Activated naive CD4-positive, alpha-beta T cell treated with anti-CD3 and anti-CD28 coated beads, Interleukin-2, amount 50 U/mL, for 24 hours (primary cell): ENCODE data around the gene ABLIM2.

ENCODE experiments used
- H3K27ac Mint-ChIP-seq: one replicate; pipeline ENCODE4 v1.8.0; 2021; ENCODE audit warnings: mild to moderate bottlenecking, mixed read lengths
- H3K27me3 Mint-ChIP-seq: one replicate; pipeline ENCODE4 v1.8.0; 2021; ENCODE audit warnings: mixed read lengths
- H3K36me3 Mint-ChIP-seq: one replicate; pipeline ENCODE4 v1.8.0; 2021; ENCODE audit warnings: mixed read lengths
- H3K4me1 Mint-ChIP-seq: one replicate; pipeline ENCODE4 v1.8.0; 2021; ENCODE audit warnings: mixed read lengths
- H3K4me3 Mint-ChIP-seq: one replicate; pipeline ENCODE4 v1.8.0; 2021; ENCODE audit warnings: mild to moderate bottlenecking, mixed read lengths
- H3K9me3 Mint-ChIP-seq: one replicate; pipeline ENCODE4 v1.8.0; 2021; ENCODE audit warnings: mixed read lengths

ABLIM2 gene

DNA sequence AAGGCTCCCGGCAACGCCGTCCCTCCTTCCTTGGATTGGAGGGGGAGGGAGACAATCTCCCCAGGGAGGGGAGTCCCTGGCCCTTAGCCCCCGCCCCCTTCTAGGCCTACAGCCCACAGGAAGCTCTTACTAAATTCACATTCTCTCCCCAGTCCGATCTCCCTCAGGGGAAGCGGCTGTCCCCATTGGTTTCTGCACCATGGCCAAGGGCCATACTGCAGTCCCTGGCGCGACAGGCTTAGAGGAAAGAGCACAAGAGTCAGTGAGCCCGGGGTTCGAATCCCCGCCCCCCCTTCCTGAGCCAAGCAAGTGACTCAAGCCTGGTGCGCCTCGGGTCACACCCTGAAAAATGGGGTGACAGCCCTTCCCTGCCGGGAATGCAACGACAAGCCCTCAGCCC, 1.1 kb downstream of the ABLIM2 start:
- no peak overlapping the region for H3K27ac Mint-ChIP-seq

DNA sequence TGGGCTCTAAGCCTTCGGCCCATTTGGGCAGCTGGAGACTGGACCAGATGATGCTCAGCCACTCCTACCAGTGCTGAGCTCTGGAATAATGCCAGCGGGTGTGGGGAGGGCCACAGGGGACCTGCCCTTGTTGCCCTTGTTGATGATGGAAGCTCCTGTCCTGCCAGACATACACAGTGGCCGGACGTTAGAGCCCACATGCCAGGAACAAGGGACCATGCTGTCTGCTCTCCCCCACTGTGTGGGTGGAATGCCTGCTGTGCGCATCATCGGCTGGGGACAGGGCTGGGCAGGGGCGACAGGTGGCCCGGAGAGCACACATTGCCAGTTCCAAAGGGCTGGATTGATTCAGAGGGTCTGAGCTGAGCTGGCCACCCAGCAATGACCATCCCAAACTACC, 2.0 kb downstream of the ABLIM2 start:
- Mint-ChIP-seq H3K4me1 (peaks cover 19% of the 10 kb centered on the region), H3K9me3 (no peaks in the 10 kb centered on the region), H3K27ac (no peak overlapping the region), H3K27me3 (peaks cover 3% of the 10 kb centered on the region), H3K36me3 (no peaks in the 10 kb centered on the region), H3K4me3 (peak overlapping the region; percentile 49)

More for the DNA sequence above, 1.1 kb downstream of the ABLIM2 start:
- peaks cover 19% of the 10 kb centered on the region for H3K4me1 Mint-ChIP-seq
- H3K4me3 Mint-ChIP-seq: peak overlapping the region; percentile 51
- no peaks in the 10 kb centered on the region for H3K36me3 Mint-ChIP-seq
- no peaks in the 10 kb centered on the region for H3K9me3 Mint-ChIP-seq
- peaks cover 3% of the 10 kb centered on the region for H3K27me3 Mint-ChIP-seq

DNA sequence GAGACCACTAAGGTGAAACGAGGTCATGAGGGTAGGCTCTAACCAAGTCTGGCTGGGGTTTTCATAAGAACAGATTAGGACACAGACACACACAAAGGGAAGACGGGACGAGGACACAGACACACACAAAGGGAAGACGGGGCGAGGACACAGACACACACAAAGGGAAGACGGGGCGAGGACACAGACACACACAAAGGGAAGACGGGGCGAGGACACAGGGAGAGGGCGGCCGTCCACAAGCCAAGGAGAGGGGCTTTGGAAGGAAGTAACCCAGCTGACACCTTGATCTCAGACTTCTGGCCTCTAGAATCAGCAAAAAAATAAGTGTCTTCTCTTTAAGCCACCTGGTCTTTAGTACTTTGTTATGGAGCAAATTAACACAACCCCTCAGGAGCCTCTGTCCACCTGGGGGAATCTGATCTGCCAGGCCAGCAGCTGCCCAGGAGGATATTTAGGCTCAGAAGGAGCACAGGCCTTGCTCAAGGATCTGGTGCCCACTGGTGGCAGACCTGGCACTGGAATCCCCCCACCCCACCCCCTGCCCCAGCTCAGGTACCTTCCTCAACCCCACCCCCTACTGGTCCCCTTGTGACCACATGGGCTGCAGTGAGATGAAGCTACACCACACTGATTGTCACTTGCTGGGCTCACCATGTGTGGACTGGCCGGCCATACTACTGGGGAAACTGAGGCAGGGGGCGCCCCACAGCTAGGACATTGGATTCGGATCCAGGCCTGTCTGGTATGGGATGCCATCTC, 2.8 kb downstream of the ABLIM2 start:
- Mint-ChIP-seq H3K27me3 (peaks cover 3% of the 10 kb centered on the region), H3K36me3 (no peaks in the 10 kb centered on the region), H3K4me3 (no peak overlapping the region), H3K9me3 (no peaks in the 10 kb centered on the region), H3K4me1 (peaks cover 19% of the 10 kb centered on the region), H3K27ac (no peak overlapping the region)

DNA sequence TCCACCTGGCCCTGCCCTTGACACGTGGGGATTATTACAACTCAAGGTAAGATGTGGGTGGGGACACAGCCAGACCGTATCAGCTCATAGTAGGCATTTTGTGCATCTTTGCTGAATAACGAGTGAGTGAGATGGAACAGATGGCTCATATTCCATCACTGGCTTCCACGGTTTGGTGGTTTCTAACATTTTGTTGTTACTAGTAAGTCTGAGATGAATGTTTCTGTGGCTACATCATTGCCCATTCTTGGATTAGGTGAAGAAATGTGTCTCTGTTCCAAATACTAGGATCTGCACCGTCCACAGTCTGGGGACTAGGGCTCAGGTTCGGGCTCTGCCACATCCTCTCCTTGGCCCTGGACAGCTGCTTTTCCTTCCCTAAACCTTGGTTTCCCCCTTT, 3.6 kb downstream of the ABLIM2 start:
- Mint-ChIP-seq H3K4me3 (no peak overlapping the region), H3K4me1 (peaks cover 16% of the 10 kb centered on the region), H3K36me3 (no peaks in the 10 kb centered on the region), H3K27ac (no peak overlapping the region), H3K9me3 (no peaks in the 10 kb centered on the region), H3K27me3 (peaks cover 3% of the 10 kb centered on the region)

DNA sequence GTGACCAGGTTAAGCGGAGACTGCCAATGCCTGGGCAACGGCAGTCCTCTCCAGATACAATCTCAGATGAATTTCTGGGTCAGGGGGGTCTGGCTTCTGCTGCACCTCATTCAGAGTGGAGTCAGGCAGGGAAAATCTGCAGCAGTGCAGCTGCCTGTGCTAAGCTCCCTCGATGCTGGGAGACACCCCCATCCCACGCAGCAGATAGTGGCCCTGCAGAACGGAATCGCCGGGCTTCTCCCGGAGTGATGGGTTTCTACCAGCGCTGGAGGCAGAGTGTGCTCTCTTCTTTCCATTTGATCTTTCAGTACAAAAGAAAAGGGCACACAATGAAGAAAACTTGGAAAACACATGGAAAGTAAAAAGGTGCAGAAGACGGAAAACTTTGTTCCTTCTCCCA, 5.2 kb downstream of the ABLIM2 start:
- peaks cover 4% of the 10 kb centered on the region for H3K4me1 Mint-ChIP-seq
- no peak overlapping the region for H3K4me3 Mint-ChIP-seq
- no peaks in the 10 kb centered on the region for H3K9me3 Mint-ChIP-seq
- H3K27ac Mint-ChIP-seq: no peak overlapping the region
- peaks cover 2% of the 10 kb centered on the region for H3K36me3 Mint-ChIP-seq
- H3K27me3 Mint-ChIP-seq: peaks cover 3% of the 10 kb centered on the region

DNA sequence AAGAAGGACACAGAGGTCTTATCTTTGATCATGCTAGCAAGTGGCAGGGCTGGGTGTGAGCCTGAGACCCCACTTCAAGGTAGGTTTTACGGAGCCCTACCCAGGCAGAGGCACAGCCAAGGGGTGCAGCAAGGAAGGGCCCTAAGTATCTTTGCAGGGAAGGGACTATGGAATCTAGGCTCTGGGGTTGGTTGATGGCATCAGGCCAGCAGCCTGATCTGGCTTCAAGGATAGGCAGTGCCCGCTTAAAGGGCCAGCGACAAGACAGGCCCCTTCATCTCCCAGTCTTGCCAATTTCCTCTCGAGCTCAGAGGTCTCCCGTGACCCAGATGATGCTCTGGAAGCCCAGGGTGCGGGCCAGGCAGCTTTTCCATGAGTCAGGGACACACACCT, 5.8 kb downstream of the ABLIM2 start:
- H3K4me3 Mint-ChIP-seq: no peak overlapping the region
- peaks cover 2% of the 10 kb centered on the region for H3K36me3 Mint-ChIP-seq
- peaks cover 4% of the 10 kb centered on the region for H3K4me1 Mint-ChIP-seq
- H3K9me3 Mint-ChIP-seq: no peaks in the 10 kb centered on the region
- H3K27me3 Mint-ChIP-seq: peaks cover 3% of the 10 kb centered on the region
- H3K27ac Mint-ChIP-seq: no peak overlapping the region

DNA sequence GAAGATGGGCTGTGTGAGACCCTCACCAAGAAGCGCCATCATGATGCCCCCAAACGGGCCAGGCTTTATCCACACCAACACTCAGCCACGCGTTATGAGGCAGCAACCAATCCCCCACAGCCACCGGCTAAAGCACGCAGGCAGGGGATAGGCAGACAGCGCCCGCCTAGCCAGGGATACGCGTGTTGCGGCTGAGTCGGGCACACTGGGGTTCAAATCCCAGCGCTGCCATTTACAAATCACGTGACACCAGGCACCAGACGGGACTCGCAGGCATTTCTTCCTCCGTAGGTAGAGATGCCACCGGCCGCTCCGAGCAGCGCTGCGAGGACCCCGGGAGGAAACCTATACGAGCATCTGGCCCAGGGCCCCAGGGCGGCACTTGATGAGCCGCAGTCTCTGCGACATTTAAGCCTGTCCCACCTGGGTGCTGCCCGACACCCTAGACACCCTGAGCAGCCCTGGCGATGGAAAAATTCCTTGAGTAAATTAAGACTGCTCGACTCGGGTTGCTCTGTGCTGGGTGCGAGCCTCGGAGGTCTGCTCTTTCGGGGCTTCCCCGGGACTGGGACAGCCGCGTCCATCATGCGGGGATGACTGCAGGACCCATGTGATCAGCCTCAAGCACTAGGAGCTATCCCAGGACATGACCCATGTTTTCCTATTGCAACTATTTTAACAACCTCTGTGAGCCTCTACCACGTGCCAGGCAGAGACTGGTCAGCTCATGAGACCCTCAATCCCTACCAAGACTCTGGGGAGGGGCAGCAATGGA, 6.3 kb downstream of the ABLIM2 start:
- no peak overlapping the region for H3K27ac Mint-ChIP-seq
- no peak overlapping the region for H3K4me3 Mint-ChIP-seq
- peaks cover 2% of the 10 kb centered on the region for H3K36me3 Mint-ChIP-seq
- no peaks in the 10 kb centered on the region for H3K4me1 Mint-ChIP-seq
- peaks cover under 1% of the 10 kb centered on the region for H3K27me3 Mint-ChIP-seq
- no peaks in the 10 kb centered on the region for H3K9me3 Mint-ChIP-seq

DNA sequence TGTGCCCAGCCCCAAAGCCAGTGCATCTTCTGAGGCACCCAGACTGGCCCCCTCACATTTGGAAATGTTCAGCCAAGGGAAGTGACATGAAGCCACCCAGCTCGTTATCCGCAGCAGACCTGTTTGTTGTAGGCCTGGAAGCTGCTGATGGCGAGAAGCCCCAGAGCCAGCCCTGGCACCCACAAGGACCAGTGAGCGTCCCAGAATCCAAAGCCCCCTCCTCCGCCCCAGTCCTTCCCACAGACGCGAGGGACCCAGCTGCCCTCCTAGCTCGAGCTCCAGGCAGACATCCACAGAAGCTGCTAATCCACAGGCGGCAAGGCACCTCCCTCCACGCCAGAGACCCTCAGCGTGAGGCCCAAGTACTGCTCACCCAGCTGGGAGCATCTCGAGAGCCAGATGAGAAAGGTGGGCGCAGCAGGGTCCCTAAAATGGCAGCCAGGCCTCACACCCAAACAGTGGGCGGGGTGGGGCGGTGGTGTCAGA, 7.4 kb downstream of the ABLIM2 start:
- H3K36me3 Mint-ChIP-seq: peaks cover 2% of the 10 kb centered on the region

DNA sequence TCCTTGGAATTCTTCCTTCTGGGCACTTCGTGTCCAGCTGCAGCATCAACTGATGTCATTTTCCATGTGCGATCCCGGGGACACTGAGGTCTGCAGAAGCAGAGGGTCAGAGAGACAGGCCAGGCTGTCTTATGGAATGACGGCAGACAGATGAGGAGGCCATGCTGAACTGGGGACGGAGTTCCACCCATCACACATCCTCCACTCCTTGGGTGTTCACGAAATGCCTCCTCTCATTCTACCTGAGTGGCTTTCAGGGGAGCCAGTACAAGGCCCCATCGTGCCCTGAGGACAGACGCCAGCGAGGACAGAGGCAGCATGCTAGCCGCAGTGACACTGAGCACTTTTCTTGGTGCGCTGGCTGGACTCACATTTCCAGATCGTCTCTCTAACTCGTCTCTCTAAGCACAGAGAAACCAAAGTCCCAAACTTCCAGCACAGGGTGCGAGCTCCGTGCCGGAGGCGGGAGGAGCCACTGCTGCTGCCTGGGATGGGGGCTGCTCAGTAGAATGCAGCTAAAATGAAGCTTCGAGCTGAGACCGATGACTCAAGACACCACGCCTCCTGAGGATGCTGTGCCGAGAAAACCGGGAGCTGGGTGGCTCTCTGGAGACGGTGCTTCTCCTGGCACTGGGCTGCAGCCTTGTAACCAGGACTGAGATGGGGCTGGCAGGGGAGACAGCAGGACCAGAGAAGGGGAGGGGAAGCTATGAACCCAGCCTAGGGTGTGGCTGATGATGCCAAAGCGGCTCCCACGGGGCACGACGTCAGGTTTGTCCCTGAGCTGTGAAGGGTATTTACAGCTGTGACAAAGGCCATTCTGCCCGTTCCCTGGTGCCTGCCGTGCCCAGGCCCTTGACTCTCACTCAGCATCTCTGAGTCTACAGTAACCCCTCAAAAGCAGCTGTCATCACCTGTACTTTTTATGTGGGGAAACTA, 8.2 kb downstream of the ABLIM2 start:
- no peak overlapping the region for H3K4me3 Mint-ChIP-seq

More for the DNA sequence above, 7.4 kb downstream of the ABLIM2 start:
- Mint-ChIP-seq H3K4me3 (no peak overlapping the region), H3K9me3 (no peaks in the 10 kb centered on the region), H3K27ac (no peak overlapping the region), H3K27me3 (no peaks in the 10 kb centered on the region), H3K4me1 (no peaks in the 10 kb centered on the region)

DNA sequence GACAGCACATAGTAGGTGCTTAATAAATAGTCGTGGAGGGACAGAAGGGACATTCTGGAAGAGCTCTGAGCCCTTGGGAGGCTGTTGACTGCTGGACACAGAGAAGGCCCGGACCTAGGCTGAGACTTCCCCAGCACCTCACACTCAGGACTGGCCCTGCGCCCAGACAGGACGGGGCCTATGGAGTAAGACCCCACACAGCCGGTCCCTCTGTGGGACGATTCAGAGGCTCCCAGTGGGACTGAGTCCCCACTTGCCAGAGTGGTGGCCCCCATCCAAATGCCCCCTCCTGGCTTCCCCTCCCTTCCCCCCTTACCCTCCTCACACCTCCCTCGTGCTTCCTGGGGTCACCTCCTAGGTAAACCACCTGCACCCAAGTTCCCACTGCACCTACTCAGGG, 8.9 kb downstream of the ABLIM2 start:
- H3K36me3 Mint-ChIP-seq: peaks cover 2% of the 10 kb centered on the region
- no peaks in the 10 kb centered on the region for H3K4me1 Mint-ChIP-seq
- H3K9me3 Mint-ChIP-seq: no peaks in the 10 kb centered on the region
- no peak overlapping the region for H3K27ac Mint-ChIP-seq
- no peak overlapping the region for H3K4me3 Mint-ChIP-seq
- no peaks in the 10 kb centered on the region for H3K27me3 Mint-ChIP-seq

More for the DNA sequence above, 8.2 kb downstream of the ABLIM2 start:
- Mint-ChIP-seq H3K4me1 (no peaks in the 10 kb centered on the region), H3K36me3 (peaks cover 2% of the 10 kb centered on the region), H3K9me3 (no peaks in the 10 kb centered on the region), H3K27me3 (no peaks in the 10 kb centered on the region), H3K27ac (no peak overlapping the region)

DNA sequence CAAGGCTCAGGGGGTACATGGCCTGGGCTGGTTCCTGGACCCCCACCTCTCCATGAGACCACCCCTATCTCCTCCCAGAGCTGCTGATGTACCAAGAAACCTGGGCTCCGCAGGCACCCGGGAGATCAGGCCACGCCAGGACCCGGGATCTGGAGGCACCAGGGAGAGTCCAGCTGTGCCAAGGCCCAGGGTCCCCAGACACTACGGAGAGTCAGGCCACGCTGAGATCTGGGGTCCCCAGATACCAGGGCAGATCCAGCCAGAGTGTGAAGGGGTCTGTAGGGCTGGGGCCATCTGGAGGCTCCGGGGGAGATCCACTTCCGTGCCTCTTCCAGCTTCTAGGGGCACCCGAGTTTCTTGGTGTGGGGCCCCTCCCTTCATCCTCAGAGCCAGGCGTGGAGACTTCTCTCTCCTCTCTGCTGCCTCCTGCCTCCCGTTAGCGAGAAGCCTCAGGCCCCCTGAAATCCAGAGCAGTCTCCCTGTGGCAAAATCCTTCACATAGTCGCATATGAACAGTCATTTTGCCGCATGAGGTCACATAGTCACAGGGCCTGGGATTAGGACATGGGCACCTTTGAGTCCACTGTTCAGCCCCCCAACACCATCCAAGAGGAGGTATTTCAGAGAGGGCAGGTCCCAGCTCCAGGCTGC, 9.7 kb downstream of the ABLIM2 start:
- Mint-ChIP-seq H3K4me3 (no peak overlapping the region), H3K27ac (no peak overlapping the region), H3K36me3 (peaks cover 2% of the 10 kb centered on the region), H3K9me3 (no peaks in the 10 kb centered on the region), H3K4me1 (no peaks in the 10 kb centered on the region), H3K27me3 (no peaks in the 10 kb centered on the region)

DNA sequence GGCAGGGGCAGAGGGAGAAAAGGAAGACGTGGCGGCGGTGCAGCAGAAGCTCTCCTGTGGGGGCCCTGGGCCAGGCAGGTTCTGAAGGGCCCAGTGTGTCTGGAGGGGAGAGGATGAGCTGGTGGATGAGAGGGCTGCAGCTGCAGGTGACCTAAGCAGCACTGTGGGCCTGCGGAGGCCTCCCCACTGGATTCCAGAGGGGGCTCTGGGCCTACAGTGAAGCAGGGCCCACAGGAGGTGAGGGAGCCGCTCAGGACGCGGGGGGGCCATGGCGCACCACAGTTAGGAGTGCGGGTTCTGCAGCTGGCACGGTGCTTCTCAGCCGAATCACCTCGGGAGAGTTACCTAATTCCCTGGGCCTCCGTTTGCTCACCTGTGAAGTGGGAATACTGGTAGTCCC, 10.5 kb downstream of the ABLIM2 start:
- peaks cover 2% of the 10 kb centered on the region for H3K36me3 Mint-ChIP-seq
- no peak overlapping the region for H3K27ac Mint-ChIP-seq
- H3K27me3 Mint-ChIP-seq: peaks cover 2% of the 10 kb centered on the region
- no peak overlapping the region for H3K4me3 Mint-ChIP-seq
- H3K4me1 Mint-ChIP-seq: no peaks in the 10 kb centered on the region
- no peaks in the 10 kb centered on the region for H3K9me3 Mint-ChIP-seq

DNA sequence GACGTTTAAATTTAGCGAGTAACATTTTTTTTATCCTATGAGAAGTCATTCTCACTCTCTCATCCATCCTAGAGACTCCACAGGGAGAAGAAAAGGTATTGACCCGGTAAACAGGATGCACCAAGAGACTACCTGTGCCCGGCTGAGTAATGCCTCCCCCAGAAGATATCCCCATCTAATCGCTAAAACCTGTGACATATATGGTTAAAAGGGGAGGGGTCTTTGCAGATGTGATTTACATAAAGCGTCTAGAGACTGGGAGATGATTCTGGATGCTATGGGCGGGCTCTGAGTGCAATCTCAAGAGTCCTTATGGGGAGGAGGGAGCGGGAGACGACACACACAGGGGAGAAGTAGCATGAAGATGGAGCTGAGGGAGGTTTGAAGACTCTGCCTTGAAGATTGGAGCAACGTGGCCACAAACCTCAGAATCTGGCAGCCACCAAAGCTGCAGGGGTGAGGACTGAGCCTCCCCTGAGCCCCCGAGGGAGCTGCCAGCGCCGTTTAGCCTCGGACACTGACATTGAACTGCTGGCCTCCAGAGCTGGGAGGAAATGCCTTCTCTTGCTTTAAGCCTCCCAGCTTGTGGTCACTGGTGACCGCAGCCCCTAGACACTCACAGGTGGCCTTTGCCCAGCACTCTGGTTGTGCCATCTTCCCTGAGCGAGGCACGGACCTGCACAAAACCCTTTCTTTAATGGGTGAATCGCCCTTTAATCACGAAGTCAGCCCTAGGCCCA, 11.2 kb downstream of the ABLIM2 start:
- Mint-ChIP-seq H3K4me3 (no peak overlapping the region), H3K27ac (no peak overlapping the region), H3K9me3 (no peaks in the 10 kb centered on the region), H3K27me3 (peaks cover 2% of the 10 kb centered on the region), H3K4me1 (no peaks in the 10 kb centered on the region), H3K36me3 (peaks cover 2% of the 10 kb centered on the region)

DNA sequence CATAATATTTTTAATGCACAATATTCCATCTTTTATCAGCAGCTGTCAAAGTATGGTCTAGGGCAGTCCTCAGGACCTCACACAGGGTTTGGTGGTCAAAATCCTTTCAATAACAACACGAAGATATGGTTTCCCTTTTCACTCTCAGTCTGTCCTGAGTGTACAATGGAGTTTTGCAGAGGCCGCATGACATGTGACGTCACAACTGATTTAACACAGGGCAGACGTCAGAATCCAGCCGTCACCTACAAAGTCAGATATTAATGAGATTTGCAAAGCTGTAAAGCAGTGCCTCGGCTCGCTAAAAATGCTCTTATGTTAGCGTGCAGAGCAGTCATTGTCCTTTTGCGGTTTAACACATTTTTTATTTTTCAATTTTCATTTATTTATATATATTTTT, 12.5 kb downstream of the ABLIM2 start:
- H3K27ac Mint-ChIP-seq: no peak overlapping the region
- no peaks in the 10 kb centered on the region for H3K4me1 Mint-ChIP-seq
- peaks cover 2% of the 10 kb centered on the region for H3K36me3 Mint-ChIP-seq
- H3K27me3 Mint-ChIP-seq: peaks cover 2% of the 10 kb centered on the region
- H3K4me3 Mint-ChIP-seq: no peak overlapping the region
- H3K9me3 Mint-ChIP-seq: no peaks in the 10 kb centered on the region
